SK-N-MC (cell line): ENCODE results near the gene VARS2.
"Not testable (repeated sequence)": the region's sequence is repeated elsewhere in the genome, so short reads cannot be mapped to it uniquely, and the experiment has no call there.

Experiments used
- EZH2 ChIP-seq: fragments of 200-600 bp; sonication (generic); IDR thresholded peaks from one replicate; pipeline ENCODE4 v1.6.1; 2017; ENCODE audit warnings: antibody characterized with exemption
- FOXP2 ChIP-seq: optimal IDR thresholded peaks from 2 replicates; pipeline ENCODE3; 2011; ENCODE audit warnings: mild to moderate bottlenecking, moderate library complexity; ENCODE audit not compliant: insufficient read depth; ENCODE audit errors: extremely low read length, control extremely low read depth
- POLR2AphosphoS5 ChIP-seq: IDR thresholded peaks from 2 replicates; pipeline ENCODE4 v1.6.1; 2012; ENCODE audit warnings: mild to moderate bottlenecking, low read depth, low read length, borderline replicate concordance

DNA sequence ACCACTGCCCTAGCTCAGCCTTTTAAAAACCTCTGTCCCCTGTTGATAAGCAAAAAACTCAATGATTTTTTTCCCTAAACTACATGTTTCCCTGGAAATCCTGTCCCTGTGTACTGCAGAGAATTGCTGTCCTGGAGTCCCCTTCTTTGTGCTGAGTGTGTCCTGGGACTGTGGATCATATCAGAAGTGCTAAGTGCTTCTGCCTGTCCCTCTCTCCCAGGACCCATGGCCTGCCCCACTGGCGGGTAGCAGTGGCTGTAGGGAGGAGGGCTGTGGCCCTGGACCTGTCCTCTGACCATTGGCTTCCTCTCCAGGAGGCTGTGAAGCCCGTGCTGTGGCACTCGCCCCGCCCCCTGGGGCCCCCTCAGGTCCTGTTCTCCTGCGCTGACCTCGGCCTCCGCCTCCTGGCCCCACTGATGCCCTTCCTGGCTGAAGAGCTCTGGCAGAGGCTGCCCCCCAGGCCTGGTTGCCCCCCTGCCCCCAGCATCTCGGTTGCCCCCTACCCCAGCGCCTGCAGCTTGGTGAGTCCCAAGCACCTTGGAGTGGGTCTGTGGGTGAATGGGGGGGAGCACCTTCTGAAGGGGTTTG lies 10.1 kb downstream of the VARS2 start:
- TF ChIP-seq EZH2, POLR2AphosphoS5, FOXP2: not testable (repeated sequence)
